GM19025 (cell line): Measurements from ENCODE around the gene CCDC157.

Experiments used
- ATAC-seq: cut with Tn5 transposase; IDR thresholded peaks from one replicate; pipeline ENCODE4 v1.9.1; 2021; ENCODE audit warnings: mild to moderate bottlenecking, low read depth, moderate library complexity; ENCODE audit not compliant: unreplicated experiment

The CCDC157 gene

DNA sequence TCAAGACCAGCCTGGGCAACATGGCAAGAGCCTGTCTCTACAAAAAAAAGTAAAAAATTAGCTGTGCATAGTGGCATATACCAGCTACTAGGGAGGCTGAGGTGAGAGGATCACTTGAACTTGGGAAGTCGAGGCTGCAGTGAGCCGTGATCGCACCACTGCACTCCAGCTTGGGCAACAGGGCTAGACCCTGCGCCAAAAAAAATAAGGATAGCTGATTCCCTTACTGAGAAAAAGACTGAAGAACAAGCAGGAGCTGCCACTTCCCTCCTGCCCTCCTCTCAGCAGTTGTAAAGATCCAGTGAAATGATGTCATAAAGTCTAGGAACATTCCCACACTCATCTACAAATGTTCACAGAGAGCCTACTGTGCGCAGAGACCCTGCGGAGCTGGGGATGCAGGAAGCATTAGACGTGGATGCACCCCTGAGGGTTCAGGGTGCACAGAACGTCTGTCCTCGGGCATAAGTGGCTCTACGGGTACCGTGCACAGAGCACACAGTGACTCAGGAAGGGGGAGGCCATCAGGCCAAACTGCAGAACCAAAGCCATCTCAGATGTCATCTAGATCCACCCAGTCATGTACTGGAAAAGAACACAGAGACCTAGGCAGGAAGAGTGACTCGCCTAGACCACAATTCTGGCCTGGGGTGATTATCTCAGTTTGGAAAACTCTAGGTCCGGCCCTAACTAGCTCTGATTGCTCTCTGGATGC lies 51.7 kb downstream of the CCDC157 start:
- no peak for ATAC-seq

DNA sequence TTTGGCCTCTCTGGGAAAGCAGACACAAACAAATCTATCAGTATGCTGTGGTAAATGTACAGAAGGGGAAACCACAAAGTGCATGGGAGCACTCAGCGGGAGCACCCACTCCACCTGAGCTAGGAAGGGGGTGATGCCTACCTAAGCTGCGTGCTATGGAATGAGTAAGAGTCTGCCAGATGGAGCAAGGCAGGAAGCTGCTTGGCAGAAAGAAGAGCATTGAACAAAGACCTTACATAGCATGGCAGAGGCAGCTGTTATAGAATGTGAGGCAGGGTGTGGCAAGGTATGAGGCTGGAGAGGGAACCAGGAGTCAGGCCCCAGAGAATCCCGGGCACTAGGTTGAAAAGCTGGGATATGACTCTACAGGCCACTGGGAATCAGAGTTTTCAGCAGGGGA lies 55.0 kb downstream of the CCDC157 start:
- ATAC-seq, result no peak

DNA sequence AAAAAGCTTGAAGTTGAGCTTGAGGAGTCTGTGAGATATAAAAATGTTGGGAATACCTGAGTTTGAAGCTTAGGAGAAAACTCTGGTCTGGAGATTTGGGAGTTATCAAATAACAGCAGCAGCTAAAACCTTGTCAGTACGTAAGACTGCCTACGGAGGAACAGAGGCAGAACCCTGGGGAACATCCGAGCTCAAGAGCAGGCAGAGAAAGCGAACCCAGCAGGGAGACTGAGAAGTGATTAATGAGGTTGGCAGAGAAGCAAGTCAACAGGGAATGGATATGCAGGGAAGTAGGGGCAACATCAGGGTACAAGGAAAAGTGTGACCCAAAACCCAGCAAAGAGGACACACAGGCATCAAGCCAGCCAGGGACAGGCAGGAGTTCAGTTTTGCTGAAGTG lies 56.2 kb downstream of the CCDC157 start:
- no peak for ATAC-seq

DNA sequence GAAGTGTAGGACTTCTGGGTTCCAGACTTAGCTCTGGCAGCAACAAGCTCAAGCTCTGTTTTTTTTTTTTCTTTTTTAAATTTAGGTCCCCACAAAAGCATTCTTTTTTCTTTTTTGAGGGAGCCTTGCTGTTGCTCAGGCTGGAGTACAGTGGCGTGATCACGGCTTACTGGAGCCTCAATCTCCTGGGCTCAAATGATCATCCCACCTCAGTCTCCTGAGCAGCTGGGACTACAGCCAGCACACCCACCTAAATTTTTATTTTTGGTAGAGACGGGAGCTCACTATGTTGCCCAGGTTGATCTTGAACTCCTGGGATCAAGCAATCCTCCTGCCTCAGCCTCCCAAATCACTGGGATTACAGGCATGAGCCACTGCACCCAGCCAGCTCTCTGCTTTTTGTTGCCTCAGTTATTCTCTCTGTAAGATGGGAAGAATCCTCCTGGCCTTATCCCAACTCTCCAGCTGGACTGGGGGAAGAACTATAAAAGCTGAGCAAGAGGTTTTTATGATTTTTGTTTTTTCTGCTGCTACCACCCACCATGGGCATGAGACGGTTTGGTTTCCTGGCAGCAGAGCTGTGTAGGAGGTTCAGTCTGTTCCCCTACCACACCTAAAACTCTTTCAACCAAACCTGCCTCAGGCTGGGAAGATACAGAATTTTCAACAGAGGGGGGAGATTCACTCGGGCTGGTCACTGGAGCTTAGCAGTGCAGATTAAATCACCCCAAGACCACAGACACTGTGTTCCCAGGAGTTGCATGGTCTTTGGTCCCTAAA lies 57.1 kb downstream of the CCDC157 start:
- ATAC-seq, result no peak

DNA sequence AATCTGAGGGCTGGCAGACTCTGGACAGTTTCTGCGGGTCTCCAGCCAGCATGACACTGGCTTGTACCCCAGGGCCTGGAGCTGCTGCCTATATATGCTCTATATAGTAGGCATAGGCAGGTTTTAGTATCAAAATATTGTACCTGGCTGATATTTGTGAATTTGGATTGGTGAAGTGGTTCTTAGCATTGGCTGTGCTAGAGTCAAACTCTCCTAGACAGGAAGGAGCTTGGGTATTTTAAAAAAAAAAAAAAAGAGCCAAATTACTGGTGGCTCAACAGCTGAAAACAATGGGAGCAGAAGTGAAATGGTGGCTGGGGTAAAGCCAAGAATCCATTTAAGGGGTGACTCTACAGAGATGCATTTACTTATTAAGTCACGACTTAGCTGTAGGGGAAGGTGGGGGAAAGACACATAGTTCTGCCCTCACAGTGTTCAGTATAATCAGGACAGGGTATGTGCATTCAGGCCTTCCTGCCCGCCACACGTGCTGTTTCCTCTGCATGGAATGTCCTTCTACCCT lies 57.8 kb downstream of the CCDC157 start:
- ATAC-seq, result no peak

DNA sequence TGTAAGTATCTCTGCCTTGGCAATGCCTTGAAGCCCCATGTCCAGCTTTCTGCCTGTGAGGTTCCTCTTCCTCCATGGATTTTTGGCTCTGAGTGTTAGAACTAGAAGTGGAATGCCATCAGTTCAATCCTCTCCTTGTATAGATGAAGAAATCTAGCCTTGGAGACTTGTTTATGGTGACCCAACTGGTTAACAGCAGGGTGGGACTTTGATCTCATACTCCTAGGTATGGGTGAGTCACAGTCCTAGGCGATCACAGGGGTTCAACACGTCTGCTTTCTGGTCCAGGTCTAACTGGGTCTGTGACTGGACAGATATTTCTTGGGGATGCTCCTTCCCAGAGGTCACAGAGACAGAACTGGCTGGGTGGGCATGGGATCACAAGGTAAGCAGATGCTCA lies 59.6 kb downstream of the CCDC157 start:
- ATAC-seq, result no peak

DNA sequence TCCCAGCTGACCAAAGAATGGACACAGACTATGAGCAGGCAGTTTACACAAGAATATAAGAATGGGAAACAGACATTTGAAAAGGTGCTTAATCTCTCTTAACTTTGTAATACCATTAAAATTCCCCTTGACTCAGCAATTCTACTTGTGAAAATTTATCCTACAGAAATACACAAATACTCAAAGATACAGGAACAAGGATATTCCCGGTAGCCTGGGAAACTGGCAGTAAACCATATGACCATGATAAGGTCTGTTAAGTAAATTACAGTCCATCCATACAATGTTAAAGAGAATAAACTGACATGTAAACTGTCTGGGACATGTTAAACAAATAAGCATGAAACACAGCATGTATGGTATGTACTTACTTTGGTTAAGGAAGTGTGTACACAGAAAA lies 60.0 kb downstream of the CCDC157 start:
- no peak for ATAC-seq

DNA sequence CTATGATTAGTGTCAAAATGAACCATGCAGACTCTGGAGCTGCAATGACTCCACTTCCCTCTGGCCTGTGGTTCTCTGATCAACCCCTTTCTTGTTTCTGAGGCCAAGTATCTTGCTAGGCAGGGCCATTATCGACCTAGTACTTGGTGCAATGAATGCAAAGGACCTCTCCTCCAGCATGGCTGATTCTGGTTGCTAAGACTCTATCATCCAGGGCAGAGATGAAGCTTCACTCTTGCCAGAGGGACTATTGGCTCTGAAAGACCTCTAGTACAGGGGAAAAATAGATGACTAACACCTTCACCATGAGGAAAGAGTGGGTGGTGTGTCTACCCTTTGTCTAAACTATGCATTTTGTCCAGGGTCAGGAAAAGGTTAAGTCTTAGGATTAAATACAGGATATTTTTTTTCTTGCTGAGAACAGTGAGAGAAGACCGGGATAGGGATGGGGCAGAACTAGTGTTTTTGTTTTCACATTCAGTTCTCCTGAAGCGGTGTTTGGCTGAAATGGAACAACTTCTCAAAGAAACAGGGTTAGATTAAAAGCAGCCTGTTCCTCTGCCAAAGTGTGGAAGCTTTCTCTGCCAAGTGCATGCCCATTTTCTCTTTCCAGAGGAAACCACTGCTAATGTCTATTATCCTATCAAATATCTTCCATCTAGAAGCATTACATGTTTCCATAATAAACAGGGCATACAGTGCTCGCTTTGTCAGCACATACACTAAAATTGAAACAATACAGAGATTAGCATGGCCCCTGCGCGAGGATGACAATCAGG lies 63.7 kb downstream of the CCDC157 start:
- ATAC-seq, result no peak

DNA sequence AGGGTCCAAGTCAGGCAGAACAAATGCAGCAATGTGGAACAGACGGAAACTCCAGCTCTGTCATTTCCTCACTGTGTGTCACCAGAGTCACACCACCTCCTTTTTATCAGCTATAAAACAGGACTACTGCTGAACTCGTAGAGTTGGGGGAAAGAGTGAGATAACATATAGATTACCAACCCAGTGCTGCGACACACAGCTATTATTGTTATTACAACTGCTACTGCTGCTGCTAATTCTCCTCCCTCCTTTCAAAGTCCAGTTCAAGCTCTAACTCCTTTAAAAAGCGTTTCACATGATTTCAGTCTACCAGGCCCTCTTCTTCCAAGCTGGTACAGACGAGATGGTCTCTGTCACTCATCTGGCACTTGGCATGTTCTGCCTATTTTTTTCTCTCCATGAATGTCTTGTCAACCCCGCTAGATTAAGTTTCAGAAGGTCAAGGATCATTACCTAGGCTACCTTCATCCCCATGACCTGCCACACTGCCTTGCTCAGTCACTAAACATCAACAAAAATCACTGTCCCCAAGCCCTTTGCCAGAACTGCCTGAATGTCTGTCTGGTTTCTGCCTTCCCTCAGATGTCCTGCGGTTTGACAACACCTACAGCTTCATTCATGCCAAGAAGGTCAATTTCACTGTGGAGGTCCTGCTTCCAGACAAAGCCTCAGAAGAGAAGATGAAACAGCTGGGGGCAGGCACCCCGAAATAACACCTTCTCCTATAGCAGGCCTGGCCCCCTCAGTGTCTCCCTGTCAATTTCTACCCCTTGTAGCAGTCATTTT lies 65.1 kb downstream of the CCDC157 start:
- ATAC-seq, result no peak

DNA sequence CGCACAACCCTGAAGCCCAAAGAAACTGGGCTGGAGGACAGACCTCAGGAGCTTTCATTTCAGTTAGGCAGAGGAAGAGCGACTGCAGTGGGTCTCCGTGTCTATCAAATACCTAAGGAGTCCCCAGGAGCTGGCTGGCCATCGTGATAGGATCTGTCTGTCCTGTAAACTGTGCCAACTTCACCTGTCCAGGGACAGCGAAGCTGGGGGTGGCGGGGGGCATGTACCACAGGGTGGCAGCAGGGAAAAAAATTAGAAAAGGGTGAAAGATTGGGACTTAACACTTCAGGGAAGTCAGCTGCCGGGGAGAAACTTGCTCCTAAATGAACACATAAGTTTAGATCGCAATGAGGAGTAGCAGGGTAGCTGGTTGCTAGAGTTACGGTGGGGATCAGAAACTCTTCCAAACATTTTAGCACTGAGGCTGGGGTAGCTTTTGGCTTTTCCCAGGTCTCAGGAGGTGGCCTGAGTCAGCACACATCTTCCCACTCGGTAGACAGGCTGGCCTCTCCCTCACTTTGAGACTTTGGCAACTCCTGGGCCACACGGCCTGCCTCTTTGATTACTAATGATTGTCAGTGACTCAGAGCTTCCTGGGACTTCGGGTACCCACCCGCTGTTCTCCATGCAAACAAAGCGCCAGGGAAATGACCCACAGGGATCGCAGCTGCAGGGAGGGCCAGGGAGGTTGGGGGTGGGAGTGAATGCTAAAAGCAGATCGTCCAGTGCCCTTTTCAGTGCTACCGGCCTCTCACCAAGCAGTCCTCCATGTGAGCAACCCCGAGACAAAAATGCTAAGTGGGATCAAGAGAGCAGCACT lies 65.9 kb downstream of the CCDC157 start:
- no peak for ATAC-seq

DNA sequence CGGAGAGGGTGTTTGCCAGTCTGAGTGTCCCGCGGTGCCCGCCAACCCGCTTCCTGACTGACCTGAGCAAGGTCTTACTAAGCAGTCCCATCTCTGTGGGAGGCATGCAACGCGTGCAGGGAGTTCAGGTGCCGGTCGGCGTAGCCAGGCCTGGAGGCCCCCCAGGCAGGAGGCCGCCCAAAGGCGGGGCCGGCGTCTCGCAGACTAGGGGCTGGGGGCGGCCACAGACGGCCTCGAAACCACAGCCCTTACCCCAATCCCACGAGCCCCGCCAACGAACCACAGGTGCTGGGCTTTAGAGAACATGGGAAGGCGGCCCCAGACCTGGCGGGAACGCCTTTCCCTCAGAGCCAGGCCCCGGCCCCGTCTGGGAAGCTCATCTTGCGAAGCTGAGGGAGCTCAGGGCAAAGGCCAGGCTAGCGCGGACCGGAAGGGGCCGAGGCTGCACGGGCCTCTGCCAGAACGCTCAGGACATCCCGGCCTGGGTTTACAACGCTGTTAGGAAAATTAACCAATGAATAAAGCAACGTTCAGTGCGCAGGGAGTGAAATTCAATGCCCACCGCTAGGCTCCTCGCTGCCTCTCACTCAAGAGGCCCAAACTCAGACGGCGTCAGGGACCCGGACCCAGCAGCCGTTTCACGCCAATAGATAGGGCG lies 66.6 kb downstream of the CCDC157 start:
- ATAC-seq, result peak; percentile 23

DNA sequence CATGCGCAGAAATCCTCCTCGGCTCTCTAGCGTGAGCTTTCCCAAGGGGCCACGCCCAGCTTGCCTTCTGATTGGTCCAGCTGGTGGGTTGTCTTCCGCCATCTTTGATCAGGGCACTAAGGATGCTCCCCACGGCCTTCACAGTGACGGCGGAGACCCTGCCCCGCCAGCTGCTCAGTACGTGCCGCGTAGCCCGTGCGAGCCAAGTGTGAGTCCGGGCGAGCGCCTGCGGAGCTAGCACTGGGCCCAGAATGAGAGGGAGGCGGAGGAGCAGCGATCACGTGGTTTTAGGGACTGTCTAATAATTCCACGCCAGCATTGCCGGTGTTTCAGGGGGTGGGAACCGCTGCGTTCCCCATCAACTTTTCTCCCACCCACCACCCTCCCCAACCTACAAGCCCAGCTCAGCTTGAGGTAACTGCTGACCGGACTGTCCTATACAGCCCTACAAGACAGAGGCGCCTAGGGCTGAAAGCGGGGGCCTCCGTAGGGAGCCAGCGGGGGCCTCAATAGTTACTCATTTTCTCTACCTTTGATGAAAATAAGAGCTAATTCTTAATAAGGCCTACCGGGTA lies 67.2 kb downstream of the CCDC157 start:
- ATAC-seq, result peak; percentile 73

DNA sequence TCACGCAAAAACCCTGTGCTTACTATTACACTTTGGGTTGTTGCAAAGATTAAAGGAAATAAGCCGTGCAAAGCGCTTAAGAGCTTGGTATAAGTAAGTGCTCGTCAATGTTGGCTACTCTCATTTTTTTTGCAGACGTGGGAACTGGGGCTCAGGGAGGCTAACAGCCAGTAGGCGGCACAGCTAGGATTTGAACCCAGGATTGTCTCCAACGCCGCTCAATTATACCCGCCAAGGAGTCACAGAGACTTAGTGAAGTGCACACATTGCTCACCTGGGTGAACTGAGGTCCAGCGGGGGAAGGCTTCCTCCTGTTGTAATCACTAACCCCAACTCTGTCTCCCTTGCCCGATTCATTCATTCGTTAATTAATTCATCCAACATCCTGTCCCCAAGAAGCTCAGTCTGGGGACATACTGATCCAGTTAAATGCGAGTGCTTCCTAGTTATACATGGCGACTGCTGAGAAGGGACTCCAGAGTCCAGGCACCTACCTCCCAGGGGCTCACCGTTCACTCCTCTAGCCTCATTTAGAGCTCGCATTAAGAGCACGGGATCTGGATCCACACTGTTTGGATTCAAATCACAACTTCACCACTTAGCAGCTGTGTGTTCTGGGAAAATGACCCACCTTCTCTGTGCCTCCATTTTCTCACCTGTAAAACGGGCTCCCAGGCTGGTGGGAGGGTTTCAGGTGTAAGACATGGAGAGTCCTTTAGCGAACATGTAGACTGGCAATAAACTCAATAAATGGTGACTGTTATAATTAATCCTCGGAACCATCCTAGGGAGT lies 67.9 kb downstream of the CCDC157 start:
- ATAC-seq, result no peak

DNA sequence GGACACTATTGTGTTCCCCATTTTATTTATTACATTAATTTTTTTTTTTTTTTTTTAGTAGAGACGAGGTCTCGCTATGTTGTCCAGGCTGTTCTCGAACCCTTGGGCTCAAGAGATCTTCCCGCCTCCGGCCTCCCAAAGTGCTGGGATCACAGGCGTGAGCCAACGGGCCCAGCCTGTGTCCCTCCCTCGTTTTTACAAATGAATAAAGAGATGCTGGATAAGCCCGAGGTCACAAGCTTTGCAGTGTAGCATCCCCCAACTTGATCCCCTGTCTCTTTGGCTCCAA lies 68.5 kb downstream of the CCDC157 start:
- ATAC-seq, result no peak

DNA sequence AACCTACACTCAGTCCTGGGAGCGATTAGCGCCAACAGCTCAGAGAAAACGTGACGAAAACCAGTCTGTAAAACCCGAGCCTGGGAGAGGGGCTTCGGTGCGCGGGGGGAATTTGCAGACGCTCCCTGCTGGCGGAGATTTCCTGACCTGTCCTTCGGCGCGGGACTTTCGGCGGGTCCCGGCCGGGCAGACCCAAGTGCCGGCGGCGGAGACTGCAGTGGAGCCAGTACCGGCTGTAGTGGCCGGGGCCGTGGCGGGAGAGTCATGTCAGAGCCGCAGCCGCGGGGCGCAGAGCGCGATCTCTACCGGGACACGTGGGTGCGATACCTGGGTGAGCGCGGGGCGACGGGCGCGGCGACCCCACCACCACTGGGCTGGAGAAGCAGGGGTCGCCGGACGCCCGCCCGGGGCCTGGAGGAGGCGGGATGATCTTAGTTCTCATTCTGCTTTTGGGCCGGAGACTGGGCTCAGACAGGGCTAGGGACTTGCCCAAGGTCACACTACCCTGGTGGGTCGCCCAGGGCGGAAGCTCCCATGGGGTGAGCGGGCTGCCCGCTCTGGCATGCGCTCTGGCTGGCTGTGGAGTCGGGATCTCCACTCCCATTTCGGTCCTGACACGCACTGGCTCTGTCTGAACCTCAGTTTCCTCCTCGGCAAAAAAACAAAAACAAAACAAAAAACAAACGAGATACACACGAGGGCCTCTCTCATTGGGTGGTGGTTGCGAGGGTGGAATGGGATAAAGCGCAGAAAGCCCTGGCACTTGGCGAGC lies 69.0 kb downstream of the CCDC157 start, which contains the start of gene MTFP1:
Gene MTFP1, plus strand, starts transcription at position 153 of the 772 bp plus-strand sequence. Its CDS starts 112 bp downstream, at position 265.
- no peak for ATAC-seq
